ENCODE results near the gene NR3C2.
"Not testable (repeated sequence)": the region's sequence is repeated elsewhere in the genome, so short reads cannot be mapped to it uniquely, and the experiment has no call there.

NR3C2 gene

DNA sequence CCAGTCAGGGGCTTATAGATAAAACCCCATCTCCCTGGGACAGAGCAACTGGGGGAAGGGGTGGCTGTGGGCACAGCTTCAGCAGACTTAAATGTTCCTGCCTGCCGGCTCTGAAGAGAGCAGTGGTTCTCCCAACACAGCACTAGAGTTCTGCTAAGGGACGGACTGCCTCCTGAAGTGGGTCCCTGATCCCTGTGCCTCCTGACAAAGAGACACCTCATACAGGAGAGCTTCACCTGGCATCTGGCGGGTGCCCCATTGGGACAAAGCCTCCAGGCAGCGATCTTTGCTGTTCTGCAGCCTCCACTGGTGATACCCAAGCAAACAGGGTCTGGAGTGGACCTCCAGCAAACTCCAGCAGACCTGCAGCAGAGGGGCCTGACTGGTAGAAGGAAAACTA lies 359.1 kb downstream of the NR3C2 start:
- H3K36me3 ChIP-seq (ENCODE audit: control insufficient read depth, insufficient read depth, low read length), result peaks cover 11% of the 10 kb centered on the region
- not testable (repeated sequence) for H3K27ac ChIP-seq (ENCODE audit: insufficient read depth, low read length, poor library complexity, severe bottlenecking); H3K4me1 ChIP-seq (ENCODE audit: control insufficient read depth, insufficient read depth, low read length, poor library complexity, severe bottlenecking); H3K9me3 ChIP-seq (ENCODE audit: control insufficient read depth, low read length); H3K27me3 ChIP-seq (replicated peaks; ENCODE audit: control insufficient read depth, insufficient read depth, low read length, poor library complexity, severe bottlenecking); DNase-seq; H3K4me3 ChIP-seq (ENCODE audit: insufficient read depth, low read depth, low read length, poor library complexity, severe bottlenecking)

DNA sequence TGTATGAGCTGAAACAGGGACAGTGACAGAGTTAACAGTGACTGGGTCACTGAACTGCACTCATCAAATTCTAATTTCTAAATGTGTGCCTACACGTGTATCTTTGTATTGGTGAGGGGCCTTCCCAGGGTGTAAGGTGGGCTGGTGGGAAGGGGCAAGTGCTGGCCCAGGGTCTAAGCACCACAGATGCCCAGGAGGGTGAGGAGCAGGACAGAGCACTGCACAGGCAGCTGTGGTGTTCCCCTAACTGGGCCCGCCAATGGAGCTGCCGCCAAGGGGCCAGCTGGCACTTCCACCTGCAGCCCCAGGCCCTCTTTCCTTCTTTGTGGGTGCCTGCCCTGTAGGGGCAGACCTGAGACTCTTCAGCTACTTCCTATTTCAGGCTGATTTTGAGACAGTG lies 360.5 kb downstream of the NR3C2 start:
- no peaks in the 10 kb centered on the region for H3K4me1 ChIP-seq (ENCODE audit: control insufficient read depth, insufficient read depth, low read length, poor library complexity, severe bottlenecking)
- H3K36me3 ChIP-seq (ENCODE audit: control insufficient read depth, insufficient read depth, low read length), result peaks cover 22% of the 10 kb centered on the region
- no peaks in the 10 kb centered on the region for H3K27me3 ChIP-seq (replicated peaks; ENCODE audit: control insufficient read depth, insufficient read depth, low read length, poor library complexity, severe bottlenecking)
- no peak overlapping the region for H3K27ac ChIP-seq (ENCODE audit: insufficient read depth, low read length, poor library complexity, severe bottlenecking)
- no peak for DNase-seq
- no peak overlapping the region for H3K4me3 ChIP-seq (ENCODE audit: insufficient read depth, low read depth, low read length, poor library complexity, severe bottlenecking)
- H3K9me3 ChIP-seq (ENCODE audit: control insufficient read depth, low read length), result no peaks in the 10 kb centered on the region

- Histone ChIP-seq H3K27ac (ENCODE audit: insufficient read depth, low read length, poor library complexity, severe bottlenecking) (no peak overlapping the region), H3K27me3 (replicated peaks; ENCODE audit: control insufficient read depth, insufficient read depth, low read length, poor library complexity, severe bottlenecking) (no peaks in the 10 kb centered on the region), H3K4me3 (ENCODE audit: insufficient read depth, low read depth, low read length, poor library complexity, severe bottlenecking) (no peak overlapping the region), H3K4me1 (ENCODE audit: control insufficient read depth, insufficient read depth, low read length, poor library complexity, severe bottlenecking) (no peaks in the 10 kb centered on the region), H3K36me3 (ENCODE audit: control insufficient read depth, insufficient read depth, low read length) (peaks cover 22% of the 10 kb centered on the region), H3K9me3 (ENCODE audit: control insufficient read depth, low read length) (no peaks in the 10 kb centered on the region)
- no peak for DNase-seq
These were observed 360.9 kb downstream of the NR3C2 start for GRCh38 chr4:148081267-148081666.

- Histone ChIP-seq H3K27ac (ENCODE audit: insufficient read depth, low read length, poor library complexity, severe bottlenecking) (no peak overlapping the region), H3K27me3 (replicated peaks; ENCODE audit: control insufficient read depth, insufficient read depth, low read length, poor library complexity, severe bottlenecking) (no peaks in the 10 kb centered on the region), H3K4me3 (ENCODE audit: insufficient read depth, low read depth, low read length, poor library complexity, severe bottlenecking) (no peak overlapping the region), H3K36me3 (ENCODE audit: control insufficient read depth, insufficient read depth, low read length) (peaks cover 22% of the 10 kb centered on the region), H3K4me1 (ENCODE audit: control insufficient read depth, insufficient read depth, low read length, poor library complexity, severe bottlenecking) (no peaks in the 10 kb centered on the region), H3K9me3 (ENCODE audit: control insufficient read depth, low read length) (peaks cover 7% of the 10 kb centered on the region)
- DNase-seq, result no peak
These were observed 362.3 kb downstream of the NR3C2 start for GRCh38 chr4:148079961-148080360.

- no peaks in the 10 kb centered on the region for H3K4me1 ChIP-seq (ENCODE audit: control insufficient read depth, insufficient read depth, low read length, poor library complexity, severe bottlenecking)
- no peak for DNase-seq
- no peak overlapping the region for H3K4me3 ChIP-seq (ENCODE audit: insufficient read depth, low read depth, low read length, poor library complexity, severe bottlenecking)
- H3K27me3 ChIP-seq (replicated peaks; ENCODE audit: control insufficient read depth, insufficient read depth, low read length, poor library complexity, severe bottlenecking), result no peaks in the 10 kb centered on the region
- H3K36me3 ChIP-seq (ENCODE audit: control insufficient read depth, insufficient read depth, low read length), result peaks cover 31% of the 10 kb centered on the region
- H3K9me3 ChIP-seq (ENCODE audit: control insufficient read depth, low read length), result peaks cover 24% of the 10 kb centered on the region
- H3K27ac ChIP-seq (ENCODE audit: insufficient read depth, low read length, poor library complexity, severe bottlenecking), result no peak overlapping the region
These were observed 364.2 kb downstream of the NR3C2 start for GRCh38 chr4:148078061-148078460.

GRCh38 chr4:148077581-148077980 lies 364.6 kb downstream of the NR3C2 start:
- Histone ChIP-seq H3K36me3 (ENCODE audit: control insufficient read depth, insufficient read depth, low read length) (peaks cover 36% of the 10 kb centered on the region), H3K4me1 (ENCODE audit: control insufficient read depth, insufficient read depth, low read length, poor library complexity, severe bottlenecking) (no peaks in the 10 kb centered on the region), H3K9me3 (ENCODE audit: control insufficient read depth, low read length) (peaks cover 27% of the 10 kb centered on the region), H3K4me3 (ENCODE audit: insufficient read depth, low read depth, low read length, poor library complexity, severe bottlenecking) (no peak overlapping the region), H3K27me3 (replicated peaks; ENCODE audit: control insufficient read depth, insufficient read depth, low read length, poor library complexity, severe bottlenecking) (no peaks in the 10 kb centered on the region), H3K27ac (ENCODE audit: insufficient read depth, low read length, poor library complexity, severe bottlenecking) (no peak overlapping the region)
- DNase-seq, result no peak

DNA sequence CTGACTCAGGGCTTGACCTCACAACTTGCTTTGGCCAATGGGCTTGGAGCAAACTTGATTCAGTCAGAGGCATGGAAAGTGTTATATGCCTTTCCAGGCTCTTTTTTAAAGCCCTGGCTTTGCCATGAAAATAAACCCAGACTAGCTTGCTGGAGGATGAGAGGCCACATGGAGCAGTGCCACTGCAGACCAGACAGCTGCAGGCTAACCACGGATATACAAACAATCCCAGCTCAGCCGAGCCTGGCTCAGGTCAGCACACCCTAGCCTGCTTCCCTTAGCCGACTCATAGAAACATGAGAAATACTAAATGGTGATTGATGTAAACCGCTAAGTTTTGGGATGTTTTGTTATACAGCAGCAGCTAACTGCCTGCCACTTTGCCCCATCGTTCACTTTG lies 365.2 kb downstream of the NR3C2 start:
- DNase-seq, result no peak

DNA sequence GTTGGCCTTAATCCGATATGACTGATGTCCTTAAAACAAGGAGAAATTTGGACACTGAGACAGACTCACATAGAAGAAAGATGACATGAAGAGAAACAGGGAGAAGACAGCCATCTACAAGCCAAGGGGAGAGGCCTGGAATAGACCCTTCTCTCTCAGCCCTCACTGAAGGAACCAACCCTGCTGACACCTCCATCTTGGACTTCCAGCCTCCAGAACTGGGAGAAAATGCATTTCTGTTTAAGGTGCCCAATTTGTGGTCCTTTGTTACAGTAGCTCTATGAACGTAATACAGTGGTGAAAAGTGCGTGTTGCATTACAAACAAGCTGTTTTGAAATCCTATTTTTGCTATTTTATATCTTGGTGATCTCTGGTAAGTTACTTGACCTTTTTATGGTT lies 366.8 kb downstream of the NR3C2 start:
- Histone ChIP-seq H3K9me3 (ENCODE audit: control insufficient read depth, low read length) (peaks cover 27% of the 10 kb centered on the region), H3K36me3 (ENCODE audit: control insufficient read depth, insufficient read depth, low read length) (peaks cover 36% of the 10 kb centered on the region), H3K4me1 (ENCODE audit: control insufficient read depth, insufficient read depth, low read length, poor library complexity, severe bottlenecking) (no peaks in the 10 kb centered on the region), H3K4me3 (ENCODE audit: insufficient read depth, low read depth, low read length, poor library complexity, severe bottlenecking) (no peak overlapping the region), H3K27ac (ENCODE audit: insufficient read depth, low read length, poor library complexity, severe bottlenecking) (no peak overlapping the region), H3K27me3 (replicated peaks; ENCODE audit: control insufficient read depth, insufficient read depth, low read length, poor library complexity, severe bottlenecking) (no peaks in the 10 kb centered on the region)
- DNase-seq, result no peak

More for the DNA sequence above, 365.2 kb downstream of the NR3C2 start:
- Histone ChIP-seq H3K4me3 (ENCODE audit: insufficient read depth, low read depth, low read length, poor library complexity, severe bottlenecking) (no peak overlapping the region), H3K9me3 (ENCODE audit: control insufficient read depth, low read length) (peaks cover 27% of the 10 kb centered on the region), H3K36me3 (ENCODE audit: control insufficient read depth, insufficient read depth, low read length) (peaks cover 36% of the 10 kb centered on the region), H3K27me3 (replicated peaks; ENCODE audit: control insufficient read depth, insufficient read depth, low read length, poor library complexity, severe bottlenecking) (no peaks in the 10 kb centered on the region), H3K27ac (ENCODE audit: insufficient read depth, low read length, poor library complexity, severe bottlenecking) (no peak overlapping the region), H3K4me1 (ENCODE audit: control insufficient read depth, insufficient read depth, low read length, poor library complexity, severe bottlenecking) (no peaks in the 10 kb centered on the region)

GRCh38 chr4:148074462-148074861 lies 367.8 kb downstream of the NR3C2 start:
- Histone ChIP-seq H3K4me1 (ENCODE audit: control insufficient read depth, insufficient read depth, low read length, poor library complexity, severe bottlenecking) (no peaks in the 10 kb centered on the region), H3K9me3 (ENCODE audit: control insufficient read depth, low read length) (peaks cover 27% of the 10 kb centered on the region), H3K4me3 (ENCODE audit: insufficient read depth, low read depth, low read length, poor library complexity, severe bottlenecking) (no peak overlapping the region), H3K36me3 (ENCODE audit: control insufficient read depth, insufficient read depth, low read length) (peaks cover 36% of the 10 kb centered on the region), H3K27me3 (replicated peaks; ENCODE audit: control insufficient read depth, insufficient read depth, low read length, poor library complexity, severe bottlenecking) (no peaks in the 10 kb centered on the region), H3K27ac (ENCODE audit: insufficient read depth, low read length, poor library complexity, severe bottlenecking) (no peak overlapping the region)
- DNase-seq, result no peak

GRCh38 chr4:148073349-148073748 lies 368.9 kb downstream of the NR3C2 start:
- Histone ChIP-seq H3K9me3 (ENCODE audit: control insufficient read depth, low read length) (peaks cover 27% of the 10 kb centered on the region), H3K4me1 (ENCODE audit: control insufficient read depth, insufficient read depth, low read length, poor library complexity, severe bottlenecking) (no peaks in the 10 kb centered on the region), H3K4me3 (ENCODE audit: insufficient read depth, low read depth, low read length, poor library complexity, severe bottlenecking) (no peak overlapping the region), H3K27me3 (replicated peaks; ENCODE audit: control insufficient read depth, insufficient read depth, low read length, poor library complexity, severe bottlenecking) (no peaks in the 10 kb centered on the region), H3K27ac (ENCODE audit: insufficient read depth, low read length, poor library complexity, severe bottlenecking) (no peak overlapping the region), H3K36me3 (ENCODE audit: control insufficient read depth, insufficient read depth, low read length) (peaks cover 29% of the 10 kb centered on the region)
- DNase-seq, result no peak

- DNase-seq, result no peak
- peaks cover 23% of the 10 kb centered on the region for H3K36me3 ChIP-seq (ENCODE audit: control insufficient read depth, insufficient read depth, low read length)
- H3K27ac ChIP-seq (ENCODE audit: insufficient read depth, low read length, poor library complexity, severe bottlenecking), result no peak overlapping the region
- no peaks in the 10 kb centered on the region for H3K4me1 ChIP-seq (ENCODE audit: control insufficient read depth, insufficient read depth, low read length, poor library complexity, severe bottlenecking)
- H3K27me3 ChIP-seq (replicated peaks; ENCODE audit: control insufficient read depth, insufficient read depth, low read length, poor library complexity, severe bottlenecking), result no peaks in the 10 kb centered on the region
- no peak overlapping the region for H3K4me3 ChIP-seq (ENCODE audit: insufficient read depth, low read depth, low read length, poor library complexity, severe bottlenecking)
- H3K9me3 ChIP-seq (ENCODE audit: control insufficient read depth, low read length), result peaks cover 27% of the 10 kb centered on the region
These were observed 369.4 kb downstream of the NR3C2 start for GRCh38 chr4:148072789-148073188.

Measured in effector memory CD4-positive, alpha-beta T cell (primary cell).